NB4 (cell line): ENCODE results near the gene DDC.

Source experiments
- MYC ChIP-seq: IDR thresholded peaks from 2 replicates; pipeline ENCODE4 v1.6.1; 2011; ENCODE audit warnings: low read depth, low read length
- POLR2A ChIP-seq: IDR thresholded peaks from 2 replicates; pipeline ENCODE4 v1.6.1; 2011; ENCODE audit warnings: mild to moderate bottlenecking; ENCODE audit not compliant: insufficient read length; ENCODE audit errors: extremely low read depth
- TF ChIP-seq, protein P1 (sequence below): IDR thresholded peaks from one replicate; pipeline ENCODE4 v1.5.1; 2012; ENCODE audit warnings: low read depth, low read length
- TF ChIP-seq, protein P2 (sequence below): IDR thresholded peaks from 2 replicates; pipeline ENCODE4 v1.6.1; 2011; ENCODE audit warnings: low read depth, low read length

DNA sequence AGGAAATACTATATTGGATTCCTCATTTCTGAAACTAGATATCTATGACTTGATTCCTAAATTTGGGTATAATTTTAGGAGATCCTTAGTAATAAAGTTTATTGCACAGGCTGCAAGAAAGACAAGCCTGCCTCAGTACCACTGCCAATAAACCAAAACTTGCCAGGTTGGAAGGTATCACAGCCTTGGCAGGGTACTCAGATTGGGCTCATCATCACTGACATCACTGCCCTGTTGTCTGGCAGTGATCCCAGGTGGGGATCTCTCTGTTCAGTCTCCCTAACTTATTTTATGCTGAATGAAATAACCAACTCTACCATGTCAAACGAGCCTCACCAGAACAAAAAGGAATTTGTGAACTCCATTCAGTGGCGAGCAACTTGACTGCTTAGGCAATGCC is 133.9 kb downstream of the DDC start:
- TF ChIP-seq, protein P1, sequence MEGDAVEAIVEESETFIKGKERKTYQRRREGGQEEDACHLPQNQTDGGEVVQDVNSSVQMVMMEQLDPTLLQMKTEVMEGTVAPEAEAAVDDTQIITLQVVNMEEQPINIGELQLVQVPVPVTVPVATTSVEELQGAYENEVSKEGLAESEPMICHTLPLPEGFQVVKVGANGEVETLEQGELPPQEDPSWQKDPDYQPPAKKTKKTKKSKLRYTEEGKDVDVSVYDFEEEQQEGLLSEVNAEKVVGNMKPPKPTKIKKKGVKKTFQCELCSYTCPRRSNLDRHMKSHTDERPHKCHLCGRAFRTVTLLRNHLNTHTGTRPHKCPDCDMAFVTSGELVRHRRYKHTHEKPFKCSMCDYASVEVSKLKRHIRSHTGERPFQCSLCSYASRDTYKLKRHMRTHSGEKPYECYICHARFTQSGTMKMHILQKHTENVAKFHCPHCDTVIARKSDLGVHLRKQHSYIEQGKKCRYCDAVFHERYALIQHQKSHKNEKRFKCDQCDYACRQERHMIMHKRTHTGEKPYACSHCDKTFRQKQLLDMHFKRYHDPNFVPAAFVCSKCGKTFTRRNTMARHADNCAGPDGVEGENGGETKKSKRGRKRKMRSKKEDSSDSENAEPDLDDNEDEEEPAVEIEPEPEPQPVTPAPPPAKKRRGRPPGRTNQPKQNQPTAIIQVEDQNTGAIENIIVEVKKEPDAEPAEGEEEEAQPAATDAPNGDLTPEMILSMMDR = no peak
- no peak for TF ChIP-seq POLR2A
- no peak for TF ChIP-seq MYC
- TF ChIP-seq, protein P2, sequence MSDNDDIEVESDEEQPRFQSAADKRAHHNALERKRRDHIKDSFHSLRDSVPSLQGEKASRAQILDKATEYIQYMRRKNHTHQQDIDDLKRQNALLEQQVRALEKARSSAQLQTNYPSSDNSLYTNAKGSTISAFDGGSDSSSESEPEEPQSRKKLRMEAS = no peak
